ENCODE measurements around the gene FAHD1.

DNA sequence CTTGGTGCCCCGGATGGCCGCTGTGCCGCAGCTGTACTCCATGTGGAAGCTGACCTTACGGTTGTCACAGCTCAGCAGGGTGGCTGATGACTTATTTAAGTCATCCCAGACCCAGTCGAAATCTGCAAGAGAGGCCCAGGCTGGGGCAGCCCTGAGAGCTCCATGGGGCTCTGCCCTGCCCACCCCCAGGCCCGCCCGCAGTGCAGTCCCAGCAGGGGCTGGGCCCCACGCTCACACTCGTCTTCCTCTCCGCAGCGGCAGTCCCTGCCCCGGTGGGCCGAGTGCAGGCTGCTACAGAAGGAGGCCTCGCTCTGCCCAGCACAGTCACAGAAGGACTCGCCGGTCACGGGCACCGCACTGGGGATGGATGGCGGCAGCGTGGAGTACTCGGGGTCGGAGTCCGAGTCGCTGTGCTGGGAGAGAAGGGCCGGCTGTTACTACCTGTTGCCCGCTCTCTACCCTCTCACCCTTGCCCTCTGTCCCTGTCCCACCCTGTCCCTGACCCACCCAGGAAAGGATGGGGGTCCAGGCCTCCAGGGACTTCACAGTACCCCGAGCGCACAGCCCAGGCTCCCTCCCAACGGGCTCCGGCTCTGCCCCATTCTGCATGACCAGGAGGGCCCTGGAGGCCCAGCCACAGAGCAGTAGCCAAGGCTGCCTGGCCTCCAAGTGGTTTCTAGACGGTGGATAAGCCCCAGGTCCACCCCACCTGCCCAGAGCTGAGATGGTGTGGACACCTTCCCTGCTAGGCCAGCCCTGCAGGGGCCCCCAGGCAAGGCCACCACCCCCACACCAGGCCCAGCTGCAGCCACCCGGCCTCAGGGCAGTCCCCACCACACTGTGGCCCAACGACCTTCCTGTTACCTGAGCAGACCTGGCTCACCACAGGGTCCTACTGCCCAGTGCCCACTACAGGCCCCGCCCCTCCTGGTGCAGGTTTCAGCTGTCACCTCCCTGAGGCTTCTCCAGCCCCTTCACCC, 48.5 kb upstream of the FAHD1 start:
- TF ChIP-seq, protein P1, sequence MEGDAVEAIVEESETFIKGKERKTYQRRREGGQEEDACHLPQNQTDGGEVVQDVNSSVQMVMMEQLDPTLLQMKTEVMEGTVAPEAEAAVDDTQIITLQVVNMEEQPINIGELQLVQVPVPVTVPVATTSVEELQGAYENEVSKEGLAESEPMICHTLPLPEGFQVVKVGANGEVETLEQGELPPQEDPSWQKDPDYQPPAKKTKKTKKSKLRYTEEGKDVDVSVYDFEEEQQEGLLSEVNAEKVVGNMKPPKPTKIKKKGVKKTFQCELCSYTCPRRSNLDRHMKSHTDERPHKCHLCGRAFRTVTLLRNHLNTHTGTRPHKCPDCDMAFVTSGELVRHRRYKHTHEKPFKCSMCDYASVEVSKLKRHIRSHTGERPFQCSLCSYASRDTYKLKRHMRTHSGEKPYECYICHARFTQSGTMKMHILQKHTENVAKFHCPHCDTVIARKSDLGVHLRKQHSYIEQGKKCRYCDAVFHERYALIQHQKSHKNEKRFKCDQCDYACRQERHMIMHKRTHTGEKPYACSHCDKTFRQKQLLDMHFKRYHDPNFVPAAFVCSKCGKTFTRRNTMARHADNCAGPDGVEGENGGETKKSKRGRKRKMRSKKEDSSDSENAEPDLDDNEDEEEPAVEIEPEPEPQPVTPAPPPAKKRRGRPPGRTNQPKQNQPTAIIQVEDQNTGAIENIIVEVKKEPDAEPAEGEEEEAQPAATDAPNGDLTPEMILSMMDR (IDR thresholded peaks at IDR 0.05; ENCODE audit: insufficient read depth, low read length, poor library complexity, severe bottlenecking) = no peak
- TF ChIP-seq EZH2phosphoT487 (conservative IDR thresholded peaks at IDR 0.05; ENCODE audit: low read length) = no peak
